ENCODE data around the gene PIK3AP1. TPM values are rescaled to one million over a fixed set of nuclear protein-coding genes. Genes with fewer than 3 reads are reported as not detected.

The PIK3AP1 gene
- total and polyA plus RNA-seq, 2 of the 13 experiments (the other 11 are each of a cell fraction or from before 2014, with no cell fraction given) = 3.6 to 13.8 TPM

GRCh38 chr10:96673318-96674099, 46.8 kb downstream of the PIK3AP1 start (continued):
- TF ChIP-seq CTCF (CRISPR knock-in tag; IDR thresholded peaks at IDR 0.05) (no peak), BORCS8-MEF2B (CRISPR knock-in tag; IDR thresholded peaks at IDR 0.05) (0 out of 2 replicates have a peak, but pooled peaks have one; percentile 4), ZNF225 (CRISPR knock-in tag; IDR thresholded peaks at IDR 0.05) (no peak), RELA (CRISPR knock-in tag; IDR thresholded peaks at IDR 0.05) (no peak), SNAPC4 (CRISPR knock-in tag; IDR thresholded peaks at IDR 0.05) (no peak), SNAPC5 (CRISPR knock-in tag; IDR thresholded peaks at IDR 0.05; ENCODE audit: borderline replicate concordance) (no peak), ZKSCAN1 (IDR thresholded peaks at IDR 0.05; ENCODE audit: low read length) (no peak), ZNF574 (CRISPR knock-in tag; IDR thresholded peaks at IDR 0.05) (peak; percentile 62), NFKB2 (CRISPR knock-in tag; IDR thresholded peaks at IDR 0.05; ENCODE audit: borderline replicate concordance) (no peak), ZNF552 (CRISPR knock-in tag; IDR thresholded peaks at IDR 0.05; ENCODE audit: borderline replicate concordance) (no peak), ZNF770 (CRISPR knock-in tag; IDR thresholded peaks at IDR 0.05) (no peak), ZFP90 (CRISPR knock-in tag; IDR thresholded peaks at IDR 0.05; ENCODE audit: borderline replicate concordance) (0 out of 2 replicates have a peak, but pooled peaks have one; percentile 58), ZNF605 (CRISPR knock-in tag; IDR thresholded peaks at IDR 0.05) (0 out of 2 replicates have a peak, but pooled peaks have one; percentile 40), IKZF4 (CRISPR knock-in tag; IDR thresholded peaks at IDR 0.05; ENCODE audit: borderline replicate concordance, low read depth, not compliant biosample characterization) (no peak), SP2 (CRISPR knock-in tag; IDR thresholded peaks at IDR 0.05) (no peak), STAG1 (CRISPR knock-in tag; IDR thresholded peaks at IDR 0.05) (0 out of 2 replicates have a peak, but pooled peaks have one; percentile 7), CEBPB (IDR thresholded peaks at IDR 0.05; ENCODE audit: borderline replicate concordance, low read depth, low read length) (no peak)
